ENCODE results near the gene AP4M1.

AP4M1 gene, protein sequence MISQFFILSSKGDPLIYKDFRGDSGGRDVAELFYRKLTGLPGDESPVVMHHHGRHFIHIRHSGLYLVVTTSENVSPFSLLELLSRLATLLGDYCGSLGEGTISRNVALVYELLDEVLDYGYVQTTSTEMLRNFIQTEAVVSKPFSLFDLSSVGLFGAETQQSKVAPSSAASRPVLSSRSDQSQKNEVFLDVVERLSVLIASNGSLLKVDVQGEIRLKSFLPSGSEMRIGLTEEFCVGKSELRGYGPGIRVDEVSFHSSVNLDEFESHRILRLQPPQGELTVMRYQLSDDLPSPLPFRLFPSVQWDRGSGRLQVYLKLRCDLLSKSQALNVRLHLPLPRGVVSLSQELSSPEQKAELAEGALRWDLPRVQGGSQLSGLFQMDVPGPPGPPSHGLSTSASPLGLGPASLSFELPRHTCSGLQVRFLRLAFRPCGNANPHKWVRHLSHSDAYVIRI

DNA sequence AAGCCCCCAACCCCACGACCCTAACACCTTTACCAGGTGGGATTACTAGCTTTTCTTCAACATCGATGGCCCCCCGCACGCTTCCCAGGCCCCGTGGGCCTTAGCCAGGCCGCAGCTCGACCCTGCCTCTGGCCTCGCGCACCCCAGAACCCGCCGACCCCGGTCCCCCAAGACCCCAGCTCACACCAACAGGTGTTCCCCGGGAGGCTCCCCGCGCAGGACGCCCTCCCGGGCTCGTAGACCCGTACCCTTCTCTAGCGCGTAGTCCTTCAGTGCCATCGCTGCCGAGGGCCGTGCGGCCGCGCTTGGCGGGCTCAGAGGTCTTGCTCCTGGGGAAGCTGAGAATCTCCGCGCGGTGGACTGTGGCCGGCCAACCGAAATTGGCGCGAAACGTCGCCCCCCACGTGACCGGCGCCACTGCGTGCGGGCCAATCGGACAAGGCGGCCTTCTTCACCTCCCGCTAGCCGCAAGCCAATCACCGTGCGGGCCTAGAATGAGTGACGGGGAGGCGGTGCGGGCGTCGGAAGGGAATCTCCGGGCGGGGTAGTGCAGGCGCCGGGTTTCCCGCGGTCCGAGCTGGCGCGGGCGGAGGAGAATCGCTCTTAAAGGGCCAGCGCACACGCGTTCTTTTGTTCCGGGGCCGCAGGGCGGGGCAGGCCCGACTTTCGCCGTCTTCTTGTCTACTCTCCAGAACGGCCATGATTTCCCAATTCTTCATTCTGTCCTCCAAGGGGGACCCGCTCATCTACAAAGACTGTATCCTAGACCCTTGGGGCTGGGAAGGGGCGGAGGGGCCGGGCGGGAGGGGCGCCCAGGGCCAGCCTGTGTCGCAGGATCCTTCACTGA, at the start of gene AP4M1, which contains the start of gene MCM7:
Gene AP4M1 (plus strand): TSS at position 628 of the 847 bp plus-strand sequence. CDS start 72 bp downstream, at position 700.
Gene MCM7 (minus strand): TSS at position 382 of the 847 bp plus-strand sequence. CDS start 103 bp downstream, at position 279.
- DNase-seq, result peak; percentile 98

DNA sequence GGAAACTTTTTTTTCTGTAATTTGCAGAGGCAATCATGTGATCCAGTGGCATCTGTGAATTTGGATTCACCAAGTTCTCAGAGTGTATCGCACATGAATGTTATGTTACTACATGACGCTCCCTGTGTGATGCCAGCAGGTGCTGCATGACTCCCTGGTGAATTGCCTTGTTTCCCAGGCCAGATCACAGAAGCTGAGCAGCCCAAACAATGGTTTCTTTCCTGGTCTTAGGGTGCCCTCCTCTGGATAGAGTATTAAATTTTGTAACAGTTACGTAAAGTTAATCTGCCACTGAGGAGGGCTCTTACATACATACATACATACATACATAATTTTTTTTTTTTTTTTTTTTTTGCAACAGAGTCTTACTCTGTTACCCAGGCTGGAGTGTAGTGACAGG, 48.2 kb upstream of the AP4M1 start:
- DNase-seq, result no peak

DNA sequence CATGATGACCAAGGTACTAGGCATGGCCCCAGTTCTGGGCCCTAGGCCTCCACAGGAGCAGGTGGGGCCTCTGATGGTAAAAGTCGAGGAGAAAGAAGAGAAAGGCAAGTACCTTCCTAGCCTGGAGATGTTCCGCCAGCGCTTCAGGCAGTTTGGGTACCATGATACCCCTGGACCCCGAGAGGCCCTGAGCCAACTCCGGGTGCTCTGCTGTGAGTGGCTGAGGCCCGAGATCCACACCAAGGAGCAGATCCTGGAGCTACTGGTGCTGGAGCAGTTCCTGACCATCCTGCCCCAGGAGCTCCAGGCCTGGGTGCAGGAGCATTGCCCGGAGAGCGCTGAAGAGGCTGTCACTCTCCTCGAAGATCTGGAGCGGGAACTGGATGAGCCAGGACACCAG, 44.4 kb upstream of the AP4M1 start:
- no peak for DNase-seq

DNA sequence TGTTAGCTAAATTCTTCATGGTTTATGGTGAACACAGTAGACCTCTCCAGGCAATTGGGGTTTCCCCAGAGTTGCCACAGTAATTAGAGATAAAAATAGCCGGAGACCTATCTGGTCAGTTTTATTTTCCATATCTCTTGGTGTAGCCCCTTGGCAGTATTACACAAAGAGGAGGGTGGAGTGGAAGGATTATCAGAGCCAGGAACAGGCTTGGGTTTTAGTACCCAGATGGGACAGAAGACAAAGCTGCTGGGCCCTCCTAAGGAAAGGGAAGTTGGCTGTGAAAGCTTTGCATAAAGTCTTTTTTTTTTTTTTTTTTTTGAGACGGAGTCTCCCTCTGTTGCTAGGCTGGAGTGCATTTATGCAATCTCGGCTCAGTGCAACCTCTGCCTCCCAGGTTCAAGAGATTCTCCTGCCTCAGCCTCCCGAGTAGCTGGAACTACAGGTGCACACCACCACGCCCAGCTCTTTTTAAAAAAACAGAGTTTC, 42.1 kb upstream of the AP4M1 start:
- DNase-seq, result no peak

DNA sequence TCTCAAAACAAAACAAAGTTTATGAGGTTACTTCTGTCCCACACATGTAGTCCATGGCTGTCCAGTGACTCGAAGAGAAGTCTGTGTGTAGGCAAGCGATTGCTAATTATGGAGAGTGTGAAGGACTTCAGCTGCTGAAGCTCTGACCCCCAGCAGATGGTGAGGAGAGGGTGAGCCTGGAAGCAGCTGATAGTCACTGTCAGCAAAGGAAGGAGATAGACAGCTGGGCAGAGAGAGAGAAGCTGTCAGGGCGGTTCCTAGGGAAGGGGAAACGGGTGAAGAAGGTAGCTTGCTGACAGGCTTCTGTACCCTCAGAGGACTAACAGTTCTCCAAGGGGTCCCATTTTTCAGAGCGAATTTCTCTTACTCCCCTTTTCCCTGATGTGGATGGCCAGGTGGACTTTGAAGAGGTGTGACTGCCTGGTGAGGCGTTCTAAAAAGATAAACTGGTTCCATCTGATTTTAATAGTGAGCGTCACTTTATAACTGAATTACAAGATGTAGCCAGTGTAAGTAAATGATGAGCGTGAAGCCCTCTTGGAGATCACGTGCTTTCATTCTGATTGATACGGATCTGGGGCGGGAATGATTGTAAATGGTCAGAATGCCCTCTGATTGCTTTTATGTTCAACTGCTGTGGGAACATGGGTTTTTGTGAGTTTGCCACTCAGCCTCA, 39.8 kb upstream of the AP4M1 start:
- DNase-seq, result no peak

DNA sequence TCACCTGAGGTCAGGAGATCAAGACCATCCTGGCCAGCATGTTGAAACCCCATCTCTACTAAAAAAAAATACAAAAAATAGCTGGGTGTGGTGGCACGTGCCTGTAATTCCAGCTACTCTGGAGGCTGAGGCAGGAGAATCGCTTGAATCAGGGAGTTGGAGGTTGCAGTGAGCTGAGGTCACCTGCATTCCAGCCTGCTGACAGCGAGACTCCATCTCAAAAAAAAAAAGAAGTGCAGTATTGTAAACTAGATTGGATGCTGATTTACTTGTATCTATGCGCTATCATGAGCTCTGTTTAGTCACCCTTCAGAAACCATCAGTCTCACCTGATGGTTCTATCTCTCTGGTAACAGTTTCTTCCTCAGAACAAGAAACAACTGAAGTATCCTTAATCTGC, 38.1 kb upstream of the AP4M1 start:
- no peak for DNase-seq

DNA sequence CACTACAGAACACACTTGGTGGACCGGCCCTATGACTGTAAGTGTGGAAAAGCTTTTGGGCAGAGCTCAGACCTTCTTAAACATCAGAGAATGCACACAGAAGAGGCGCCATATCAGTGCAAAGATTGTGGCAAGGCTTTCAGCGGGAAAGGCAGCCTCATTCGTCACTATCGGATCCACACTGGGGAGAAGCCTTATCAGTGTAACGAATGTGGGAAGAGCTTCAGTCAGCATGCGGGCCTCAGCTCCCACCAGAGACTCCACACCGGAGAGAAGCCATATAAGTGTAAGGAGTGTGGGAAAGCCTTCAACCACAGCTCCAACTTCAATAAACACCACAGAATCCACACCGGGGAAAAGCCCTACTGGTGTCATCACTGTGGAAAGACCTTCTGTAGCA, 37.3 kb upstream of the AP4M1 start:
- DNase-seq, result no peak

DNA sequence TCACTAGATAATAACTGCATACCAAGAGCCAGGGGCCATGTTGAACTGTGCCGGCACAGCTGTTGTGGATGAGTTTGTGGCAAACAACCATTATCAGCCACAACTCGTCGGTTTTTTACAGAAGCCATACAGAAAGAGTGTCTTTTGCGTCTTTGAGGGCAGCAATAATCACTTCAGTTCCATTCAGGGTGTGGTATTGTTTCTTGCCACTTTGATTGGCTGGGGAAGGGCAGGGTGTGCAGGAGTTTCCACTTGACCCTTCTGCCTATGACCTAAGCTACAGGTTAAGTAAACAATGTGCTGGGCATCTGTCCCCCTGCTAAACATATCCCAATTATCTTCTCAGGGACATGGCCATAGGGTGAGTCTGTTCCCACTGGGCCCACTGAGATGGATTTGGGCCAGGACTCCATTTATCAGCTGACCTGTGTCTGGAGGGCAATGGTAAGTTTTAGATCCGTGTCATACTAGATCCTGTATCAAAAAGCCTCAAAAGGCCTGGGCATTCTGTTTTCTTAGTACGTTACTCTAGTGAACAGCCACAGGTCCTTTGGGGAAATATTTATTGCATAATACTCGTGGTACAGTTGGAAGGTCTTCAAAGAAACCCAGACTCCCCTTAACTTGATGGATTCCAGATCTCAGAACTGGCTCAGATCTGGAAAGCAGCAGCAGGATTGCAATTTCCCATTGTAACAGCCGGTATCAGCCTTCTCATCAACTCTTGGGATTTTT, 35.8 kb upstream of the AP4M1 start:
- DNase-seq, result no peak

DNA sequence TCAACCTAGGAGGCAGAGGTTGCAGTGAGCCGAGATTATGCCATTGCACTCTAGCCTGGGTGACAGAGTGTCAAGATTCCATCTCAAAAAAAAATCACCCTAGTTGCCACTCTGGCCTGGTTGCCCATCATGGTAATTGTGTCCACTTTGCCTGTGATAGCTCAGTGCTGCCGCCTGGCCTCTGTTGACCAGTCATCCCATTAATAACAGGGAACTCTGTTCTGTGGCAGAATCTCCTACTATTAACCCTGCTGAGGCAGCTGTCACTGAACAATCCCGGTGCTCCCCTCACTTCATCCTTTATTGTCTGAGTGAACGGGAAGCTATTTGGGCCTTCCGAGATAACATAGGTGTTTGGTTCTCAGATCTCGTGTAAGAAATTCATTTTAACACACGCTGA, 34.5 kb upstream of the AP4M1 start:
- DNase-seq, result no peak

DNA sequence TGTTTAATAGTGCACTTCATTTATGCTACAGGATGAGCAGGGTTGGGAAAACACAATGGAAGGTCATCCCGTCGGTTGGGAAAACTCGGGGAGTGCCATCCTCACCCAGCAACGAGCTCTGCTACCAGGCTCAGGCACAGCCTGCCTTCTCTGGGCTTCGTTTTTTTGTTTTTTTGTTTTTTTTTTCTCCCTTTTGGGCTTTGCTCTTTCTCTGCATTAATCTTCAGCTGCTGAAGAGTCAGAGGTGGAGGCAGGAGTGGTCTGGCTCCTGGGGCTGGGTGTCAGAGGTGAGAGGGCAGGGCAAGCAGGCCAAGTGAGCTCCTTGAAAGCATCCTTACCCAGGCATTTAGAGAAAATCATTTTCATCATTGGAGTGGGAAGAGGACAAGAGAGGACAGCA, 31.5 kb upstream of the AP4M1 start:
- no peak for DNase-seq

DNA sequence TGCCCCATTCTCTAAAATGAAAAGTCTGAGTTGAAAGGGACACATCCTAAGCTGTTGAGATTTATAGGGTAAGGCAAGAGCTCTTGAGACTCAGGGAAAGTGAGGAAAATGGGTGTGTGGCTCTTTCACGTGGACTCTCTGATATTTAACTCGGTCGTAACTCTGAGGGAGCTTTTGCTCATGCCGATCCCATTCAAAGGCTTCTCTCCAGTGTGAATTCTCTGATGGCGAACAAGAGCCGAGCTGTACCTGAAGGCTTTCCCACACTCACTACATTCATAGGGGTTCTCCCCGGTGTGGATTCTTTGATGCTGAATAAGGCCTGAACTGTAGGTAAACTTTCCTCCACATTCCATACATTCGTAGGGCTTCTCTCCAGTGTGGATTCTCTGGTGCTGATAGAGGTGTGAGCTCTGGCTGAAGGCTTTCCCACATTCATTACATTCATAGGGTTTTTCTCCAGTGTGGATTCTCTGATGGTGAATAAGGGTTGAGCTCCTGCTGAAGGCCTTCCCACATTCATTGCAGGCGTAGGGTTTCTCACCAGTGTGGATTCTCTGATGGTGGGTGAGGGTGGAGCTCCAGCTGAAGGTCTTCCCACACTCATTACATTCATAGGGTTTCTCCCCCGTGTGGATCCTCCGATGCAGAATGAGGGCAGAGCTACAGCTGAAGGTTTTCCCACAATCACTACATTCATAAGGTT, 30.3 kb upstream of the AP4M1 start:
- DNase-seq, result no peak

DNA sequence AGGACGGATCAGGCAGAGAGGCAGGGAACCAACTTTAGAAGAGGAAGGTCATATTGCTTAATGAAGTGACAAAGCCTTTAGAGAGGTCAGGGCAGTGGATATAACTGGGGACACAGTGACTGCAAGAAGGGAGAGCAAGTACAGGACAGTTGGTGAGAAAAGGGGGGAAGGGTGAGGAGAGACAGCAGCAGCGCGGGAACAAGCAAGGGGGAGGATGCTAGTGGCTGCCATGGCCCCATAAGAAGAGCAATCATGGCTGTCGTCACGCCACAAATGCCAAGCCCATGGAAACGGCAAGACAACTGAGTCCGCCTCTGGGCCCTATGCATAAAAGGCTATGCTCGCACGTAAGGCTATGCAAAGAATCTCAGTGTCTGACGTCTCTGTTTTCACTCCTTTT, 29.0 kb upstream of the AP4M1 start:
- DNase-seq, result no peak

DNA sequence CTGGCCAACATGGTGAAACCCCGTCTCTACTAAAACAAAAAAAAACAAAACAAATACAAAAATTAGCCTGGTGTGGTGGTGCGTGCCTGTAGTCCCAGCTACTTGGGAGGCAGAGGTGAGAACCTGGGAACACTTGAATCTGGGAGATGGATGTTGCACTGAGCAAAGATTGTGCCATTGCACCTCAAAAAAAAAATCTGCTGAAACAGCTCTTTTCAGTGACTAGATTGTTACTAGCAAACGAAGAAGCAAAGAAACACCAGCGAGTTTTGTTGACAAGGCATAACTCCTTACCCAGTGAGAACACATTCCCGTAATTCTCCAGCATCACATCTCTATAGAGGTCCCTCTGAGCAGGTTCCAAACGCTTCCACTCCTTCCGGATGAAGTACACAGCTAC, 26.6 kb upstream of the AP4M1 start:
- DNase-seq, result no peak

DNA sequence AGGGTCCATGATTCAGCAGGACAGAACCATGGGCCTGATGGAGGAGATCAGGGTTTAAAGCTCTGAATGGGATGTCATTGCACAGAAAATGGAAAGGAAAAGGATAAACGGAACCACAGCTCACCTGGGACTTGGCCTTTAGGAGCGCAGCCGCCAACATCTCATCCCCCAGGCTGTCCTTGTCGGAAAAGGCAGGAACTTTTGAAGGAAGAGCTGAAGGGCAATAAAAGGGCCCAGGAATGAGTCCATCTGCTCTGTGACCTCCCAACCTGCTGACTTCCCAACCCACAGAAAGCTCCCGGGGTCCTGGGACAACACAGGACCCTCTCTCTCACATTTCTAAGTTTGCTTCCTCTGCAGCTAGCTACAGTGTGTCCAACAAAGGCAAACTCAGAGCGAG, 26.0 kb upstream of the AP4M1 start:
- DNase-seq, result no peak

DNA sequence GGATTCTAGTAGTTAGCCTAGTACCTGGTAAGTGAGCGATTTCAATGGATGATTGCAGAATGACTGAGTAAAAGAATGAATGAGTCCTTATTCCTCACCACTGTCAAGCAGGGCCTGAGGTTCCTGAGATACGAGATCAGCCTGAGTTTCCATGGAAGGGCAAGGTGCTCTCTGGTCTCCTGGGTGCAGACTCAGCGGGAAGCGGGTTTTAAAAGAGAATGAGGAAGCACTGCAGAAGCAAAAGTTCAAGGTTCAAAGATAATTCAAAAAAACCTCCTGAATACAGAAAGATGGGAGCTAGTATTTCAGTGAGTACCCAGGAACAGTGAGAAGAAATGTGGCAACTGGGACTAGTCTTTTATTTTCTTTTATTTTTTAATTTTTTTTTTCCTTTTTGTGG, 24.2 kb upstream of the AP4M1 start:
- no peak for DNase-seq

DNA sequence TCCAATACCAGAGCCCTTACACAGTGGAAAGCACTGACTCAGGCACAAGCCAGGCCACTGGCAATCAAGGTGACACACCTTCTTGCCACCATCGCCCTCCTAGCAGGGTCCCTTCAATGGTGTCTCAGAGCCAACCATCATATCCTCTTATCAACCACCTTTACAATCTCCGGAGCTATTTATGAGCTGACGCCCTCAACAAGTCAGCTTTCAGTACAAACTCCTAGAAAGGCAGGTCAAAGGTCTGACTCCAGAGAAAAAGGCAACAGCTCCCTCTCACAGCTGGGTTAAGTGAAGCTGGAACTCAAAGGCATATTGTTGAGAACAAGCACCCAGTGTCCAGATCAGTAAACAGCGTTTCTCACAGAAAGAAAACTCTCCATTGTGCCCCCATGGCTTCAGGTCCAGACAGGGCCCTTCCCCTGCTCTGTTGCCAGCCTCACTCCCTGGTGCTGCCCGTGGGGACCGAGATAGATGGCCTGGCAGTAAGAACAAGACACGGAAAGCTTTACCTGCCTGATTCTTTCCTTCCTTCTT, 22.4 kb upstream of the AP4M1 start:
- DNase-seq, result no peak

DNA sequence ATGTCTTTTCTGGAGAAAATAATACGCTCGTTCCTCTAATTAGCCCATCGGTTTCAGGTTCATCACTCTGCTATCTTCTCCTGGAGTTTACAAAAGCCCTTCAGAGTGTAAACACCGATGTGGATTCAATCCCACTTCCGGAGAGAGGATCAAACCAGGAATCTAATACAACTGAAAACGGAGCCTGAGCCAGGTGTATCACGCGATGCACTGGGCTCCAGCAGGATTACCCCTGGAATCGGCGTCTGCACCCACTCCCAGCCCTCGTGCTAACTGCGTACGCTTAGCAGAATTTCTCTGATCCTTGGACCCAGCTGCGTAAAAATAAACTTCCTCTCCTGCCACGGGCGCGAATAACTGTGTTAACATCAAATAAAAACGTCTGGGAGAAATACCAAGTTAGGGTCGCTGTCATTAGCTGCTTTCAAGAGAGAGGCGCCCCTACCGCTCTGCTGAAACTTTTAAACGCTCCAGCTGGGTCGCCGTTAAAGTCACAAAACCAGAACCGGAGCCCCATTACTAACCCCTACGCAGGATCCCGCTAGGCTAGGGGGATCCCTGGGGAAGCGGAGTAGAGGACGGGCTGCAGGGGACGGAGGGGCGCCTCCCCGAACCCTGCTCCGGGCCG, 20.4 kb upstream of the AP4M1 start:
- no peak for DNase-seq

DNA sequence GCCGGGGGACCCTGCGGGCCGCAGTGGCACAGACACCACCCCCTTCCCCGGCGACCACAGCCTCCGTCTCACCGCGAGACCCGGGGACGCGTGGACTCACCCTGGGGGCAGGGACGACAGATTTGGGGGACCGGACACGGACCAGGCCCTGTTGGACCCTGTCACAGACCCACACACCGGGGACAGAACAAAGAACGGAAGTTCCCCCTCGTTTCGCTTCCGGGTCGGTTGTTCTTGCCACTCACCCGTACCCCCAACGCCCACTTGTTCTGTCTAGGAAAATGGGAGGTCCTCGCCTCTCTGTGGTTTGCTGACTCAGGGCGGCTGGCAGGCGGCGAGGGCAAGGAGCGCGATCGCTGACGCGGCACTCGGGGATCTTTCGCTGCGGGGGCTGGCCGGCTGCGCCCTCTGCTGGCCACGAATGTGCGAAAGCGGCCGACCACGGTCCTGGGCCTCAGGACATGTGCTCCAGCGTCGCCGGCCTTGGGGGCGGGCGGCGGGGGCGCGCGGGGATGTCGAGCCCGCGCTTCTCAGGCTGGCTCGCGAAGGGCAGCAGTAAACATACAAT, 19.8 kb upstream of the AP4M1 start, which contains the start of gene ZNF3:
Gene ZNF3 (minus strand): TSS at position 189 of the 568 bp plus-strand sequence. CDS start 4,366 bp downstream, outside the sequence.
- peak; percentile 98 for DNase-seq

DNA sequence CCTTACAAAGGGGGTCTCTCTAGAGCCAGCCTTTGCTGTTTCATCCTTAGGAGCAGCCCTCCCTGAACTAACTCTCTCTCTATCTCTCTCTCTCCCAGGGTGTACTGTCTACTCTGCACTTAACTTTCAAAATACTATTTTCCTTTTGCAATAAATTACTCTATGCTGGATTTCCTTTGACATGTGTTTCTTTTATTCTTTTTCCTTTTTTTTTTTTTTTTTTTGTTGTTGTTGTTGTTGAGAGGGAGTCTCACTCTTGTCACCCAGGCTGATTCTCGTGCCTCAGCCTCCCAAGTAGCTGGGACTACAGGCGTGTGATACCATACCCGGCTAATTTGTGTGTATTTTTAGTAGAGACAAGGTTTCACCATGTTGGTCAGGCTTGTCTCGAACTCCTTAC, 18.5 kb upstream of the AP4M1 start:
- no peak for DNase-seq

DNA sequence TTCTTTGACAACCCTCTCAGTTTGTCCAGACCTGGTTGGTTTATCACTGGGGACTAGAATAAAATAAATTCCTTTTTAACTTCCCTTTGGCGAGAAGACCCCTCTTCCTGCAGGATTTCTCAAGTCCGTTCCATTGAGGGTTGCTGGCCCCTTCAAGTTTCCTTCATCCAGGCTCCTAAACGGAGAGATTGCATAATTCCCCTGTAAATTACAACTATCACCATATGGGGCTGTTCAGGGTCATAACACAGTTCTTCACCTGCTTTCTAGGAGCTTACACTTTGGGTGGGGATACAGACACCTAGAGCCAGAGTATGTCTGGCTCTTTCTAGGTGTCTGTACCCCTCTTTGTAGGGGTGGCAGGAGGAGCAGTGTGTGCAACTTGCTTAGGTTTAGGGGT, 15.9 kb upstream of the AP4M1 start:
- DNase-seq, result no peak

All from activated CD8-positive, alpha-beta memory T cell treated with anti-CD3 and anti-CD28 coated beads for 24 hours (primary cell).